Peyer's patch (tissue), 4 donors: Measurements from ENCODE around the gene CDH23.

Experiments used
- POLR2A ChIP-seq, 2 donors: fragments of 450-650 bp; IDR thresholded peaks; one replicate each; pipeline ENCODE4 v1.5.1; 2017; ENCODE audit warnings: antibody characterized with exemption in 2 of 2, mild to moderate bottlenecking in 2 of 2, moderate library complexity in 2 of 2
- TF ChIP-seq, protein P1 (sequence below), 6 experiments: fragments of 450-650 bp in 4 of 6; fragments of 200-600 bp in 2 of 6; sonication (generic) in 1 of 6; IDR thresholded peaks; one replicate each; pipeline ENCODE4 v1.5.1; 2017 to 2019; ENCODE audit warnings: antibody characterized with exemption in 6 of 6, mild to moderate bottlenecking in 3 of 6, moderate library complexity in 1 of 6

DNA sequence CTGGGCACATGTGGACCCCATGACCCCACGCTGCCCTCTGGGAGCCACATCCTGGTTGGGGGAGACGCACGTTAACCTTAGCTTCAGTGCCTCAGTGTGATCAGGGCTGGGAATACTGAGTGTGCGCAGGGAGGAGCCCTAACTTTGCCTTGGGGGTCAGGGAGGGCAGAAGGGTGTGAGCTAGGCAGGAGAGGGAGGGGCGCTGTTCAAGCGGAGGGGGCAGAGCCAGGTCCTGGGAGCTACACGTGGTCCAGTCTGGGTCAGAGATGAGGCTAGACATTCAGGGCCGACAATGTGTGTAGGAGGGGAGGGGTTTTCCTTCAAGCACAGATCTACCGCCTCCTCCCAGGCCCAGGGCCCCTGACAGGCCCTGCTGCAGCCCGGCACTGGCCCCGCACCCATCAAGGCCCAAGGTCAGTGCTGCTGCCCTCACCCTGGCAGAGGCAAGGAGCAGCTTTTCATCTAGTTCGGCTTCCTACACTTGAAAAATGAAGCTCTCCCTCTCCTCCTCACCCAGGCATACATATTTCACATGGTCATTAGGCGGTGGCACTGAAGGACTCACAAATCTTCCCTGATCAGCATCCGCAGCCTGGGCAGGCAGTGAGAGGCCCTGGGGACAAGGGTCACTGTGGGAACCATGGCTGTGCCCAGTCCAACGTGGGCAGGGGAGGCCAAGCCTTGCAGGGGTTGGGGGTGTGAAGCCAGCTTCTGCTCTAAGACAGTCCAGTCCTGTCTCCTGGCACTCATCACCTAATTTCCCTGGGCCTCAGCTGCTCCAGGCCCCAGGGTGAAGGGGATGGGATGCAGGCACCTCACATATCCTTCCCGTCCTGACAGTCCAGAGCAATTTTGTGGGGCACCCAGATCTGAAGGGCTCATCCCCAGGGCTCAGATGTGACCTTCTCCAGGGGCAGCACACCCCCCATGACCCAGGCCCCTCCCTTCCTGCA, 275.6 kb downstream of the CDH23 start:
- TF ChIP-seq, protein P1, sequence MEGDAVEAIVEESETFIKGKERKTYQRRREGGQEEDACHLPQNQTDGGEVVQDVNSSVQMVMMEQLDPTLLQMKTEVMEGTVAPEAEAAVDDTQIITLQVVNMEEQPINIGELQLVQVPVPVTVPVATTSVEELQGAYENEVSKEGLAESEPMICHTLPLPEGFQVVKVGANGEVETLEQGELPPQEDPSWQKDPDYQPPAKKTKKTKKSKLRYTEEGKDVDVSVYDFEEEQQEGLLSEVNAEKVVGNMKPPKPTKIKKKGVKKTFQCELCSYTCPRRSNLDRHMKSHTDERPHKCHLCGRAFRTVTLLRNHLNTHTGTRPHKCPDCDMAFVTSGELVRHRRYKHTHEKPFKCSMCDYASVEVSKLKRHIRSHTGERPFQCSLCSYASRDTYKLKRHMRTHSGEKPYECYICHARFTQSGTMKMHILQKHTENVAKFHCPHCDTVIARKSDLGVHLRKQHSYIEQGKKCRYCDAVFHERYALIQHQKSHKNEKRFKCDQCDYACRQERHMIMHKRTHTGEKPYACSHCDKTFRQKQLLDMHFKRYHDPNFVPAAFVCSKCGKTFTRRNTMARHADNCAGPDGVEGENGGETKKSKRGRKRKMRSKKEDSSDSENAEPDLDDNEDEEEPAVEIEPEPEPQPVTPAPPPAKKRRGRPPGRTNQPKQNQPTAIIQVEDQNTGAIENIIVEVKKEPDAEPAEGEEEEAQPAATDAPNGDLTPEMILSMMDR (IDR thresholded peaks at IDR 0.05), result no peak
- TF ChIP-seq POLR2A (IDR thresholded peaks at IDR 0.05), result no peak
